Stimulated activated CD4-positive, alpha-beta T cell treated with anti-CD3 and anti-CD28 coated beads, Interleukin-2, amount 100 ng/mL, for 4 hours (primary cell): ENCODE data around the gene DENND1A.

Source experiments
- DNase-seq: peaks from one replicate; pipeline ENCODE4 v3.0.0-alpha.2; 2020; ENCODE audit warnings: low read depth

DENND1A gene

GRCh38 chr9:123863164-123863855, 66.6 kb downstream of the DENND1A start:
- no peak for DNase-seq

GRCh38 chr9:123861756-123862120, 68.2 kb downstream of the DENND1A start:
- no peak for DNase-seq

- DNase-seq = no peak
Observed at GRCh38 chr9:123861086-123861755, 68.7 kb downstream of the DENND1A start.

- no peak for DNase-seq
Observed at GRCh38 chr9:123860603-123861002, 69.3 kb downstream of the DENND1A start.

GRCh38 chr9:123852403-123852802, 77.5 kb downstream of the DENND1A start:
- no peak for DNase-seq

GRCh38 chr9:123851851-123852250, 78.1 kb downstream of the DENND1A start:
- DNase-seq = no peak

GRCh38 chr9:123848447-123849085, 81.4 kb downstream of the DENND1A start:
- no peak for DNase-seq

- no peak for DNase-seq
Observed at GRCh38 chr9:123846966-123847365, 83.0 kb downstream of the DENND1A start.

- DNase-seq = no peak
Observed at GRCh38 chr9:123843703-123844102, 86.2 kb downstream of the DENND1A start.

- DNase-seq = no peak
Observed at GRCh38 chr9:123835821-123836220, 94.1 kb downstream of the DENND1A start.

GRCh38 chr9:123834889-123835562, 94.9 kb downstream of the DENND1A start:
- DNase-seq = no peak

- DNase-seq = no peak
Observed at GRCh38 chr9:123834218-123834888, 95.6 kb downstream of the DENND1A start.

- no peak for DNase-seq
Observed at GRCh38 chr9:123832858-123833650, 96.9 kb downstream of the DENND1A start.

GRCh38 chr9:123832176-123832575, 97.8 kb downstream of the DENND1A start:
- no peak for DNase-seq

- no peak for DNase-seq
Observed at GRCh38 chr9:123828449-123828848, 101.5 kb downstream of the DENND1A start.

GRCh38 chr9:123825342-123826060, 104.4 kb downstream of the DENND1A start:
- DNase-seq = no peak

GRCh38 chr9:123823194-123823947, 106.6 kb downstream of the DENND1A start:
- no peak for DNase-seq

GRCh38 chr9:123821619-123822018, 108.3 kb downstream of the DENND1A start:
- DNase-seq = no peak

GRCh38 chr9:123820139-123820538, 109.8 kb downstream of the DENND1A start:
- no peak for DNase-seq
